HCT116 (cell line): ENCODE results near the gene TFDP1. TPM values are rescaled to one million over a fixed set of nuclear protein-coding genes. Genes with fewer than 3 reads are reported as not detected.

Experiments used
- ATAC-seq: fragments of 200-7000 bp; cut with Tn5 transposase; 2 replicates; pipeline ENCODE4 v1.9.1; 2020; ENCODE audit warnings: mild to moderate bottlenecking, moderate library complexity
- BruUV-seq: library from RNA; stranded (reverse); fragments of 400-500 nt; replicated peaks from 2 replicates; lab custom pipeline; 2021; lab: Mats Ljungman, UMichigan
- CTCF ChIA-PET: fragments of 300-600 bp; sonication (Branson Sonifier 250); formaldehyde crosslinking; loops from one replicate; lab custom pipeline; 2021; ENCODE audit warnings: antibody characterized with exemption; lab: Charles Lee
- POLR2A ChIA-PET: fragments of 300-600, 350-600 bp; sonication (Branson Sonifier 250); formaldehyde crosslinking; loops from one replicate; lab custom pipeline; 2021; ENCODE audit warnings: antibody characterized with exemption; lab: Charles Lee
- RAD21 ChIA-PET, 2 experiments: fragments of 300-600 bp; sonication (Branson Sonifier 250); formaldehyde crosslinking; loops; one replicate each; lab custom pipeline; 2023; ENCODE audit warnings: low total read pairs in 2 of 2; ENCODE audit not compliant: uncharacterized antibody in 2 of 2, unreplicated experiment in 2 of 2, low non-redundant PET in 1 of 2; lab: Charles Lee
- DNase-seq: peaks from one replicate; pipeline ENCODE4 v3.0.0-alpha.2; 2010; ENCODE audit warnings: low read depth, low spot score
- H2AFZ ChIP-seq: fragments of 200-600 bp; shearing (Covaris generic), sonication (generic); 2 replicates; pipeline ENCODE4 v1.6.1; 2017; ENCODE audit warnings: low read depth, mixed run types, mixed read lengths, antibody characterized with exemption, low read length; ENCODE audit not compliant: poor library complexity, severe bottlenecking
- H3K27ac ChIP-seq: 2 replicates; pipeline ENCODE4 v1.5.1; 2012; ENCODE audit warnings: low read depth, low read length
- H3K27me3 ChIP-seq: fragments of 200-600 bp; sonication (generic); 2 replicates; pipeline ENCODE4 v1.6.1; 2016; ENCODE audit warnings: mixed run types, low read length, mixed read lengths; ENCODE audit not compliant: insufficient read depth
- H3K36me3 ChIP-seq, 2 experiments: fragments of 200-500 bp in 1 of 2; fragments of 200-600 bp in 1 of 2; sonication (Bioruptor generic) in 1 of 2; sonication (generic) in 1 of 2; 2 replicates each; pipeline versions ENCODE4 v1.5.1 to v1.6.1; 2014 to 2016; ENCODE audit warnings: low read length in 2 of 2, inconsistent platforms in 1 of 2, mixed read lengths in 1 of 2, mixed run types in 1 of 2; ENCODE audit not compliant: insufficient read depth in 2 of 2, control insufficient read depth in 1 of 2
- H3K4me1 ChIP-seq, 2 experiments: fragments of 200-600 bp in 1 of 2; sonication (generic) in 1 of 2; 2 replicates each; pipeline versions ENCODE4 v1.5.1 to v1.6.1; 2012 to 2017; ENCODE audit warnings: low read length in 2 of 2, inconsistent platforms in 1 of 2, mild to moderate bottlenecking in 1 of 2, mixed read lengths in 1 of 2, mixed run types in 1 of 2, moderate library complexity in 1 of 2; ENCODE audit not compliant: insufficient read depth in 2 of 2, control insufficient read depth in 1 of 2
- H3K4me2 ChIP-seq: fragments of 200-600 bp; sonication (generic); 2 replicates; pipeline ENCODE4 v1.6.1; 2017; ENCODE audit warnings: mixed run types, low read length, mixed read lengths
- H3K4me3 ChIP-seq, 2 experiments: fragments of 200-600 bp in 1 of 2; sonication (generic) in 1 of 2; replicated peaks in 1 of 2; 2 replicates each; pipeline ENCODE4 v1.5.1; 2011 to 2016; ENCODE audit warnings: low read length in 2 of 2, control low read depth in 1 of 2, low read depth in 1 of 2, mild to moderate bottlenecking in 1 of 2, mixed read lengths in 1 of 2, mixed run types in 1 of 2
- H3K79me2 ChIP-seq: fragments of 200-600 bp; sonication (generic); 2 replicates; pipeline ENCODE4 v1.6.1; 2017; ENCODE audit warnings: mild to moderate bottlenecking, mixed run types, low read length, moderate library complexity, mixed read lengths; ENCODE audit not compliant: insufficient read depth
- H3K9ac ChIP-seq: fragments of 200-600 bp; sonication (generic); 2 replicates; pipeline ENCODE4 v1.6.1; 2016; ENCODE audit warnings: low read length, mixed read lengths
- H3K9me2 ChIP-seq: fragments of 200-600 bp; sonication (generic), shearing (Covaris generic); 2 replicates; pipeline ENCODE4 v1.6.1; 2017; ENCODE audit warnings: mixed run types, mild to moderate bottlenecking, moderate library complexity; ENCODE audit not compliant: insufficient read depth
- H3K9me3 ChIP-seq, 2 experiments: fragments of 200-500 bp in 1 of 2; fragments of 200-600 bp in 1 of 2; sonication (Bioruptor generic) in 1 of 2; sonication (generic) in 1 of 2; 2 replicates each; pipeline ENCODE4 v1.6.1; 2014 to 2017; ENCODE audit warnings: low read length in 2 of 2, mixed read lengths in 2 of 2, inconsistent platforms in 1 of 2, low read depth in 1 of 2, mild to moderate bottlenecking in 1 of 2, mixed run types in 1 of 2, moderate library complexity in 1 of 2; ENCODE audit not compliant: control insufficient read depth in 1 of 2, insufficient read depth in 1 of 2
- H4K20me1 ChIP-seq: fragments of 200-600 bp; sonication (generic), shearing (Covaris generic); 2 replicates; pipeline ENCODE4 v1.6.1; 2017; ENCODE audit warnings: mixed run types, mild to moderate bottlenecking, moderate library complexity; ENCODE audit not compliant: insufficient read depth
- CEBPB ChIP-seq: IDR thresholded peaks from 2 replicates; pipeline ENCODE4 v1.6.1; 2012; ENCODE audit warnings: low read depth
- EGR1 ChIP-seq: IDR thresholded peaks from 2 replicates; pipeline ENCODE4 v1.6.1; 2012; ENCODE audit warnings: low read depth
- ELF1 ChIP-seq: IDR thresholded peaks from 2 replicates; pipeline ENCODE4 v1.6.1; 2012; ENCODE audit warnings: low read depth, borderline replicate concordance
- POLR2A ChIP-seq: IDR thresholded peaks from 2 replicates; pipeline ENCODE4 v1.7.0; 2011; ENCODE audit warnings: borderline replicate concordance; ENCODE audit not compliant: insufficient read depth, insufficient read length; ENCODE audit errors: extremely low read depth
- POLR2AphosphoS5 ChIP-seq: IDR thresholded peaks from 2 replicates; pipeline ENCODE4 v1.6.1; 2011; ENCODE audit warnings: mild to moderate bottlenecking, low read depth, low read length, moderate library complexity
- ZBTB33 ChIP-seq: IDR thresholded peaks from 2 replicates; pipeline ENCODE4 v1.6.1; 2011; ENCODE audit warnings: mild to moderate bottlenecking, low read length, moderate library complexity; ENCODE audit not compliant: insufficient replicate concordance; ENCODE audit errors: extremely low read depth
- ZNF274 ChIP-seq: fragments of 200-500 bp; sonication (Bioruptor generic); IDR thresholded peaks from 2 replicates; pipeline ENCODE4 v1.6.1; 2014; ENCODE audit warnings: mild to moderate bottlenecking, low read depth, low read length, inconsistent platforms
- intact Hi-C: fragments of 100-400 bp; cut with micrococcal nuclease; formaldehyde crosslinking; loops from 2 replicates; pipeline ENCODE4 v1.10.0; 2022
- total RNA-seq: library from RNA; stranded (reverse); gene quantifications from one replicate; pipeline ENCODE4 v1.2.1, GENCODE V29; 2021; ENCODE audit not compliant: unreplicated experiment
- TF ChIP-seq, protein P1 (sequence below): IDR thresholded peaks from 2 replicates; pipeline ENCODE4 v1.6.1; 2012; ENCODE audit warnings: low read depth

The TFDP1 gene
- total RNA-seq, 1 experiment from 2014 or later: 169 TPM

DNA sequence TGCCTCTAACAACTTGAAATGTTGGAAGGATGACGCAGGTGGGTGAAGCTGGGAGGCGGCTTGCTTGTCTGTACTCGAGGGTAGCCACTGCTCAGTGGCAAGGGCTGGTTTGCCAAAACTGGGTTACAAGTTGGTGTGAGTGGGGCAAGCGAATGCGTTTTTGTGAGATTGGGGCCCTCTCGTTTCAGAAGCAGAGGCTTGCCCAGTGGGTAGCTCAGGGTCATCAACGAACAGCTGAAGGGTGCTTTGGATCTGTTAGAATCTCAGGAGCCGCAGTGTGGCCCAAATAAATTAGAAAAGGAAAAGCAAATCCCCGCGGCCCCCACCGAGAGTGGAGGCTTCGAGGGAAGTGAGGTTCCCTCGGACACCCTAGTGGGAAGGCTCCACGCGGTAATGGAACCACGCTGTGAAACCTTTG lies 66.2 kb downstream of the TFDP1 start:
- Histone ChIP-seq H3K9me2 (no peaks in the 10 kb centered on the region), H3K9me3 (no peaks in the 10 kb centered on the region), H3K9ac (no peak overlapping the region)
- TF ChIP-seq ZNF274 (no peak), POLR2A (no peak), ELF1 (no peak), ZBTB33 (no peak), CEBPB (no peak), EGR1 (no peak), POLR2AphosphoS5 (no peak)
- TF ChIP-seq, protein P1, sequence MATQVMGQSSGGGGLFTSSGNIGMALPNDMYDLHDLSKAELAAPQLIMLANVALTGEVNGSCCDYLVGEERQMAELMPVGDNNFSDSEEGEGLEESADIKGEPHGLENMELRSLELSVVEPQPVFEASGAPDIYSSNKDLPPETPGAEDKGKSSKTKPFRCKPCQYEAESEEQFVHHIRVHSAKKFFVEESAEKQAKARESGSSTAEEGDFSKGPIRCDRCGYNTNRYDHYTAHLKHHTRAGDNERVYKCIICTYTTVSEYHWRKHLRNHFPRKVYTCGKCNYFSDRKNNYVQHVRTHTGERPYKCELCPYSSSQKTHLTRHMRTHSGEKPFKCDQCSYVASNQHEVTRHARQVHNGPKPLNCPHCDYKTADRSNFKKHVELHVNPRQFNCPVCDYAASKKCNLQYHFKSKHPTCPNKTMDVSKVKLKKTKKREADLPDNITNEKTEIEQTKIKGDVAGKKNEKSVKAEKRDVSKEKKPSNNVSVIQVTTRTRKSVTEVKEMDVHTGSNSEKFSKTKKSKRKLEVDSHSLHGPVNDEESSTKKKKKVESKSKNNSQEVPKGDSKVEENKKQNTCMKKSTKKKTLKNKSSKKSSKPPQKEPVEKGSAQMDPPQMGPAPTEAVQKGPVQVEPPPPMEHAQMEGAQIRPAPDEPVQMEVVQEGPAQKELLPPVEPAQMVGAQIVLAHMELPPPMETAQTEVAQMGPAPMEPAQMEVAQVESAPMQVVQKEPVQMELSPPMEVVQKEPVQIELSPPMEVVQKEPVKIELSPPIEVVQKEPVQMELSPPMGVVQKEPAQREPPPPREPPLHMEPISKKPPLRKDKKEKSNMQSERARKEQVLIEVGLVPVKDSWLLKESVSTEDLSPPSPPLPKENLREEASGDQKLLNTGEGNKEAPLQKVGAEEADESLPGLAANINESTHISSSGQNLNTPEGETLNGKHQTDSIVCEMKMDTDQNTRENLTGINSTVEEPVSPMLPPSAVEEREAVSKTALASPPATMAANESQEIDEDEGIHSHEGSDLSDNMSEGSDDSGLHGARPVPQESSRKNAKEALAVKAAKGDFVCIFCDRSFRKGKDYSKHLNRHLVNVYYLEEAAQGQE: no peak
- TF ChIP-seq, all 23 proteins: peak for 0
- intact Hi-C loops: no loop called here
- Histone ChIP-seq H3K4me1 (peaks cover 9 to 11% of the 10 kb centered on the region in 2 experiments; a peak in 3 of 4 replicates), H3K36me3 (no peaks in the 10 kb centered on the region), H2AFZ (no peak overlapping the region), H3K27ac (no peak overlapping the region), H3K4me3 (no peak overlapping the region), H4K20me1 (no peaks in the 10 kb centered on the region), H3K4me2 (no peak overlapping the region), H3K79me2 (no peaks in the 10 kb centered on the region), H3K27me3 (no peaks in the 10 kb centered on the region)
- ATAC-seq: no peak
- ChIA-PET RAD21 (no interaction called here), CTCF (no interaction called here), POLR2A (no interaction called here)
- no peak for DNase-seq
- BruUV-seq: no TSS peak
